K562 (cell line): ENCODE results near the gene LRP3. TPM values are rescaled to one million over a fixed set of nuclear protein-coding genes. Genes with fewer than 3 reads are reported as not detected.

Experiments used
- ATAC-seq: fragments of 200-7000 bp; cut with Tn5 transposase; 3 replicates; pipeline ENCODE4 v1.9.1; 2020; ENCODE audit warnings: moderate library complexity
- BruUV-seq: library from RNA; stranded (reverse); fragments of 400-500 nt; replicated peaks from 2 replicates; lab custom pipeline; 2021; lab: Mats Ljungman, UMichigan
- CTCF ChIA-PET: fragments of 300-600 bp; formaldehyde crosslinking; extraction: SDS; loops from one replicate; lab custom pipeline; 2021; ENCODE audit warnings: low intra/inter-chr PET ratio; lab: Yijun Ruan, JAX
- POLR2A ChIA-PET: fragments of 300-600, 350-650 bp; sonication (Branson Sonifier 250); formaldehyde crosslinking; extraction: SDS; loops from one replicate; lab custom pipeline; 2021; ENCODE audit warnings: antibody characterized with exemption, inconsistent platforms; lab: Yijun Ruan, JAX
- DNase-seq, 4 experiments: peaks; one replicate each; pipeline versions ENCODE4 v3.0.0 to v3.0.0-alpha.2; 2011 to 2018; ENCODE audit warnings: low spot score in 3 of 4, mixed read lengths in 3 of 4; ENCODE audit errors: extremely low read depth in 1 of 4
- FAIRE-seq: peaks from 2 replicates; lab custom pipeline; 2011; peaks lifted over from hg19 to GRCh38; lab: Jason Lieb, UNC
- H2AFZ ChIP-seq: 2 replicates; pipeline ENCODE4 v1.6.0; 2011; ENCODE audit warnings: low read depth, low read length, control low read depth, inconsistent platforms
- H3K27ac ChIP-seq: fragments of 200-600 bp; 3 replicates; pipeline ENCODE4 v1.8.0; 2011; ENCODE audit warnings: low read depth, mild to moderate bottlenecking, control low read depth, inconsistent platforms, low read length, moderate library complexity, mixed read lengths; ENCODE audit errors: extremely low read depth
- H3K27me3 ChIP-seq, 2 experiments: fragments of 300-600 bp in 1 of 2; 2 replicates in 1 of 2; 3 replicates in 1 of 2; pipeline versions ENCODE4 v1.6.0 to v1.8.0; 2011; ENCODE audit warnings: inconsistent platforms in 2 of 2, low read length in 2 of 2, mild to moderate bottlenecking in 1 of 2, mixed read lengths in 1 of 2, moderate library complexity in 1 of 2; ENCODE audit not compliant: control insufficient read depth in 2 of 2, insufficient read depth in 2 of 2
- H3K36me3 ChIP-seq: fragments of 300-600 bp; 3 replicates; pipeline ENCODE4 v1.8.0; 2011; ENCODE audit warnings: mild to moderate bottlenecking, low read length, inconsistent platforms; ENCODE audit not compliant: control insufficient read depth, insufficient read depth
- H3K4me1 ChIP-seq, 2 experiments: fragments of 200-600 bp in 1 of 2; replicated peaks in 1 of 2; 2 replicates in 1 of 2; 3 replicates in 1 of 2; pipeline versions ENCODE4 v1.5.1 to v1.8.0; 2011; ENCODE audit warnings: inconsistent platforms in 2 of 2, low read length in 2 of 2, mild to moderate bottlenecking in 1 of 2, mixed read lengths in 1 of 2, moderate library complexity in 1 of 2; ENCODE audit not compliant: control insufficient read depth in 2 of 2, insufficient read depth in 2 of 2
- H3K4me2 ChIP-seq: 2 replicates; pipeline ENCODE4 v1.6.1; 2011; ENCODE audit warnings: low read length, control low read depth, inconsistent platforms, mixed read lengths; ENCODE audit not compliant: insufficient read depth
- H3K4me3 ChIP-seq: fragments of 200-600 bp; sonication (generic), shearing (Covaris generic); 2 replicates; pipeline ENCODE4 v1.5.1; 2016; ENCODE audit warnings: control low read depth, inconsistent platforms
- H3K79me2 ChIP-seq: fragments of 200-600 bp; 3 replicates; pipeline ENCODE4 v1.8.0; 2011; ENCODE audit warnings: low read length, inconsistent platforms; ENCODE audit not compliant: control insufficient read depth, insufficient read depth
- H3K9ac ChIP-seq, 2 experiments: 2 replicates each; pipeline versions ENCODE4 v1.6.0 to v1.6.1; 2011; ENCODE audit warnings: low read depth in 2 of 2, low read length in 2 of 2, control low read depth in 1 of 2, inconsistent platforms in 1 of 2, mild to moderate bottlenecking in 1 of 2, mixed read lengths in 1 of 2; ENCODE audit not compliant: insufficient read depth in 1 of 2
- H3K9me1 ChIP-seq: one replicate; pipeline ENCODE4 v1.6.0; 2011; ENCODE audit warnings: inconsistent platforms, mild to moderate bottlenecking, low read length, moderate library complexity; ENCODE audit not compliant: control insufficient read depth, insufficient read depth
- H3K9me3 ChIP-seq: replicated peaks from 2 replicates; pipeline ENCODE4 v1.5.1; 2011; ENCODE audit warnings: low read depth, low read length, inconsistent platforms; ENCODE audit not compliant: control insufficient read depth, insufficient read depth
- H4K20me1 ChIP-seq: replicated peaks from 2 replicates; pipeline ENCODE4 v1.6.1; 2011; ENCODE audit warnings: low read length, inconsistent platforms, mixed read lengths; ENCODE audit not compliant: control insufficient read depth, insufficient read depth
- CBFA2T3 ChIP-seq: fragments of 450-650 bp; IDR thresholded peaks from 2 replicates; pipeline ENCODE4 v1.6.1; 2017
- CTCF ChIP-seq, 3 experiments: IDR thresholded peaks in 2 of 3; conservative IDR thresholded peaks in 1 of 3; 2 replicates each; pipeline ENCODE4 v1.5.1; 2011 to 2012; ENCODE audit warnings: low read length in 3 of 3, mild to moderate bottlenecking in 3 of 3, control low read depth in 2 of 3, improper control_type of control experiment in 1 of 3, inconsistent platforms in 1 of 3, low read depth in 1 of 3, mixed read lengths in 1 of 3, moderate library complexity in 1 of 3; ENCODE audit not compliant: insufficient read depth in 2 of 3
- MTF1 ChIP-seq: fragments of 250-450 bp; sonication (Bioruptor Pico); IDR thresholded peaks from 2 replicates; pipeline ENCODE4 v1.9.0; 2021; ENCODE audit warnings: moderate library complexity, mild to moderate bottlenecking, inconsistent platforms, borderline replicate concordance
- PTRF ChIP-seq: fragments of 450-650 bp; IDR thresholded peaks from 2 replicates; pipeline ENCODE4 v1.6.1; 2016; ENCODE audit warnings: mild to moderate bottlenecking, missing genetic modification characterization, missing compliant biosample characterization
- RBFOX2 ChIP-seq: fragments of 200-400 bp; formaldehyde crosslinking; IDR thresholded peaks from 2 replicates; pipeline ENCODE4 v1.6.1; 2017; ENCODE audit warnings: low read depth, mild to moderate bottlenecking, low read length, moderate library complexity
- RFX7 ChIP-seq: fragments of 250-450 bp; sonication (Bioruptor Pico); IDR thresholded peaks from 2 replicates; pipeline ENCODE4 v1.5.1; 2021; ENCODE audit warnings: mild to moderate bottlenecking
- SAFB2 ChIP-seq: fragments of 200-400 bp; formaldehyde crosslinking; IDR thresholded peaks from 2 replicates; pipeline ENCODE4 v1.6.1; 2018; ENCODE audit warnings: borderline replicate concordance, low read length, low read depth, moderate library complexity; ENCODE audit not compliant: severe bottlenecking
- SREBF2 ChIP-seq: sonication (generic); formaldehyde crosslinking; IDR thresholded peaks from 2 replicates; pipeline ENCODE4 v1.4.0; 2020; ENCODE audit warnings: mild to moderate bottlenecking, missing genetic modification reagents
- WGBS: fragments of 100-300 bp; shearing (Covaris generic); methylation state at CpG from one replicate; pipeline ENCODE4 v1.1.6; 2016; ENCODE audit warnings: low coverage, mixed read lengths; ENCODE audit not compliant: insufficient coverage; ENCODE audit errors: missing lambda C conversion rate; 5-methylcytosine and 5-hydroxymethylcytosine counted together
- in situ Hi-C: fragments of 300-500 bp; cut with MboI; formaldehyde crosslinking; loops from 4 replicates; pipeline ENCODE4 v1.15.0; 2018; ENCODE audit warnings: inconsistent platforms, mixed read lengths
- intact Hi-C: fragments of 100-400 bp; cut with micrococcal nuclease; formaldehyde crosslinking; loops from 2 replicates; pipeline ENCODE4 v1.14.2; 2022
- polyA plus RNA-seq, 8 experiments: library from polyadenylated mRNA; depleted of rRNA in 4 of 8; stranded (reverse) in 5 of 8; unstranded in 3 of 8; fragments of >200 nt; fragmentation: Nextera tagmentation in 2 of 8; fragmentation: Illumina TruSeq in 1 of 8; extraction: Ambion mirVana in 2 of 8; extraction: Trizol in 1 of 8; gene quantifications; 2 replicates each; pipeline versions ENCODE4 v1.2.1 to v1.2.3, GENCODE V29; 2011 to 2014; ENCODE audit warnings: inconsistent platforms in 1 of 8, missing spikeins in 1 of 8
- total RNA-seq, 7 experiments: library from RNA; depleted of rRNA in 6 of 7; stranded (reverse); fragments of >200 nt in 6 of 7; fragmentation: Illumina TruSeq in 2 of 7; extraction: Trizol in 2 of 7; gene quantifications; 2 replicates each; pipeline versions ENCODE4 v1.2.1 to v1.2.3, GENCODE V29; 2011 to 2021; ENCODE audit warnings: low replicate concordance in 1 of 7

Gene LRP3
- total and polyA plus RNA-seq, 9 of the 15 experiments (the other 6 are each of a cell fraction or from before 2014, with no cell fraction given) = 0.29 TPM; not detected in 8

GRCh38 chr19:33252971-33253370, 58.8 kb downstream of the LRP3 start:
- no peak for DNase-seq
- H3K27me3 ChIP-seq = peaks cover 2 to 36% of the 10 kb centered on the region in 2 experiments; a peak in 2 of 5 replicates
- no peaks in the 10 kb centered on the region for H4K20me1 ChIP-seq
- no peak overlapping the region for H3K27ac ChIP-seq
- ATAC-seq = no peak
- H3K9ac ChIP-seq = no peak overlapping the region
- H3K4me3 ChIP-seq = no peak overlapping the region
- peaks cover 0 to 19% of the 10 kb centered on the region in 2 experiments; a peak in 2 of 5 replicates for H3K4me1 ChIP-seq
- no peak overlapping the region for H2AFZ ChIP-seq
- no peaks in the 10 kb centered on the region for H3K36me3 ChIP-seq
- CTCF ChIA-PET = interaction anchor here (0.9 kb wide), 1 partner anchor 31 kb away, joined by 3 read pairs; no protein-coding TSS in a partner anchor
- no peaks in the 10 kb centered on the region for H3K79me2 ChIP-seq
- POLR2A ChIA-PET = interaction anchor here (0.6 to 0.8 kb wide), 2 partner anchors 10 to 120 kb away, joined by 3 read pairs; partner anchors contain the start of gene CEBPG
- BruUV-seq = no TSS peak
- TF ChIP-seq MTF1 (CRISPR knock-in tag) (no peak), RFX7 (no peak), PTRF (tag) (no peak), RBFOX2 (no peak), CTCF (IDR thresholded peaks at IDR 0.05 in 2 of 3, conservative IDR thresholded peaks at IDR 0.05 in 1 of 3; ENCODE audit: insufficient read depth in 2 of 3, low read depth in 1 of 3, low read length in 3 of 3) (no peak), SAFB2 (no peak), CBFA2T3 (no peak), SREBF2 (no peak)
- TF ChIP-seq, all 486 proteins: peak for 0
- Histone ChIP-seq H3K9me3 (peaks cover 3% of the 10 kb centered on the region; the same call in 1 of the 2 replicates), H3K4me2 (no peak overlapping the region), H3K9me1 (no peaks in the 10 kb centered on the region)
- intact Hi-C loops = no loop called here
- 0% methylated on average over 5 of the region's 8 CpGs for WGBS
- no peak for FAIRE-seq
- in situ Hi-C loops = no loop called here
